ENCODE data around the gene SLC39A3.

SLC39A3 gene

GRCh38 chr19:2685204-2685704, 54.6 kb downstream of the SLC39A3 start:
- Histone ChIP-seq H3K4me3 (ENCODE audit: insufficient read depth, low read depth, low read length, poor library complexity, severe bottlenecking) (no peak overlapping the region), H3K4me1 (ENCODE audit: control insufficient read depth, insufficient read depth, low read length, poor library complexity, severe bottlenecking) (no peaks in the 10 kb centered on the region), H3K27me3 (replicated peaks; ENCODE audit: control insufficient read depth, insufficient read depth, low read length, poor library complexity, severe bottlenecking) (no peaks in the 10 kb centered on the region), H3K9me3 (ENCODE audit: control insufficient read depth, low read length) (no peaks in the 10 kb centered on the region), H3K36me3 (ENCODE audit: control insufficient read depth, insufficient read depth, low read length) (no peaks in the 10 kb centered on the region), H3K27ac (ENCODE audit: insufficient read depth, low read length, poor library complexity, severe bottlenecking) (no peak overlapping the region)
- no peak for DNase-seq

GRCh38 chr19:2683430-2684003, 56.3 kb downstream of the SLC39A3 start:
- H3K9me3 ChIP-seq (ENCODE audit: control insufficient read depth, low read length) = no peaks in the 10 kb centered on the region
- DNase-seq = no peak
- H3K4me1 ChIP-seq (ENCODE audit: control insufficient read depth, insufficient read depth, low read length, poor library complexity, severe bottlenecking) = no peaks in the 10 kb centered on the region
- H3K27me3 ChIP-seq (replicated peaks; ENCODE audit: control insufficient read depth, insufficient read depth, low read length, poor library complexity, severe bottlenecking) = no peaks in the 10 kb centered on the region
- no peak overlapping the region for H3K27ac ChIP-seq (ENCODE audit: insufficient read depth, low read length, poor library complexity, severe bottlenecking)
- H3K4me3 ChIP-seq (ENCODE audit: insufficient read depth, low read depth, low read length, poor library complexity, severe bottlenecking) = no peak overlapping the region
- H3K36me3 ChIP-seq (ENCODE audit: control insufficient read depth, insufficient read depth, low read length) = no peaks in the 10 kb centered on the region
